AG08395 (cell line): ENCODE measurements around the gene C17orf78.
"Not testable (repeated sequence)": the region's sequence is repeated elsewhere in the genome, so short reads cannot be mapped to it uniquely, and the experiment has no call there.

Source experiments
- DNase-seq: peaks from one replicate; pipeline ENCODE4 v3.0.0; 2012; ENCODE audit warnings: mixed read lengths, low spot score

C17orf78 gene

DNA sequence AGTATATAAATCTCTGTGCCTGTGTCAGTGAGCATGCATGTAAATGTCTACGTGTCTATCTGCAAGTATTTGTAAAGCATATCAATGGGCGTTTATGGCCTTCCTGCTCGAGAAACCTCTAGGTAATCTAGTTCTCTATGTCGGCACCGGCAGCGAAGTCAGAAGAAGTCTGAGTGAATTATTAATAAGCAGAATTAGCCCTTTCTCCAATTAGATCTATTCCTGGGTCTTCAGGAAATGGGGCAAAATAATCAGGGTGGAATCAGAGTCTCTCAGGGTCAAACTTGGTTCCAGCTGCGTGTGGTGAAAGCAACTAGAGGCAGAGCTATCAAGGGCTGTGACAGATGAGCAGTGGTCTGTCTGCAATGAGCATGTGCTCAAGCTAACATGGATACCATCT is at the start of gene C17orf78:
Gene C17orf78, plus strand, starts transcription at position 280 of the 400 bp plus-strand sequence. Its CDS starts 108 bp downstream, at position 388.
- no peak for DNase-seq

DNA sequence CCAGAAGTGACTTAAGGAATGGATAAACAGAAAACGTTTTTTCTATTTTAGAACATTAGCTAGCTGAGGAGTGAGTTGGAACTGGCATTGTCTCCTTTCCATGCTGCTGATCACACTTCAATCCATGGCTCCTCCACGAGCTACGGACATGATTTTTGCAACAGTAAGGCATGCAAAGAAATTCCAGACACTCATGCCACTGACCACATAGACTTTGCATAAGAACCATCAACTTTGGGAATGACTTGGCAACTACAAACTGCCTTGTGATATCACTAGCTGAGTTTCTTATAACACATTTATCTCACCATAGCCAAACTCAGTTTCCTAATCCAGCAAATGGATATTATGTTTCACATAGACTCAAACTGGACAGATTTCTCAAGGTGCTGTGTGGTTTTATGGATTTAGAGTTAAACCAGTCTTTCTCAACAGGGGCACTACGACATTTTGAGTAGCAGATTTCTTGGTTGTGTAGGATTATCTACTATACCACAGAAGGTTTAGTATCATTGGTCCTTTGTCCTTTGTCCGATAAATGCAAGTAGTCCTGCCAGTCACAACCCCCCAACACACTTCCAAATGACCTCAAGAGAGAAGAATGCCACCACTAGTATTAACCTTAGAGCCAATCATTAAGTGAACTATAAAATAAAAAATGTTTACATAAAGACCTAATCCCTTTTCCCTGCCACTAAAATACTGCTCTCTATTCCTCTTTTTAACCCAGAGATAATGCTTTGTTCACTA is 48.3 kb upstream of the C17orf78 start:
- DNase-seq: peak; percentile 75

DNA sequence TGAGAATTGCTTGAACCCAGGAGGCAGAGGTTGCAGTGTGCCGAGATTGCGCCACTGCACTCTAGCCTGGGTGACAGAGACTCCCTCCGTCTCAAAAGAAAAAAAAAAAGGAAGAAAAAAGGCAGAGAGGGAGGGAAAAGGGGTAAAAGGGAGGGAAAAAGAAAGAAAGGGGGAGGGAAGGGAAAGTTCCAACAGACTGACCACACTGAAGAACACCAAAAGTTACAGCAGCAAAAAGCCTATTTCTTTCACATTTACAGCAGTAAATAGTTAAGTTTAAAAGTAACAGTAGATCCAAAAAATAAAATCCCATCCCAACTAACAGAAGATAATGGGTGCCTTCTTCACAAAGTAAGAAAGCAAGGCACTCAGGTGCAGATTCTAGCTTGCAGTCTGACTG is 36.9 kb upstream of the C17orf78 start:
- no peak for DNase-seq

- DNase-seq: no peak
These were observed 36.5 kb upstream of the C17orf78 start for GRCh38 chr17:37339321-37339720.

GRCh38 chr17:37340804-37341203 is 35.0 kb upstream of the C17orf78 start:
- DNase-seq: no peak

DNA sequence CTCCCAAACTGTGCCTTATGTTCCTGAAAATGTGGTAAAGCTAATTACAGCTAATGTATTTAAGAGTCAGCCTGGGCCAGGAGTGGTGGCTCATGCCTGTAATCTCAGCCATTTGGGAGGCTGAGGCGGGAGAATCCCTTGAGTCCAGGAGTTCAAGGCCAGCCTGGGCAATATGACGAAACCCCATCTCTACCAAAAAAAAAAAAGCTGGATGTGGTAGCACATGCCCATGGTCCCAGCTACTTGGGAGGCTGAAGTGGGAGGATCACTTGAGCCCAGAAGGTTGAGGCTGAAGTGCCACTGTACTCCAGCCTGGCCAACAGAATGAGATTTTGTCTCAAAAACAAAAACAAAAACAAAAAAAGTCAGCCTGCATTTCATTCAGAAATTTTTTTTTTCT is 33.2 kb upstream of the C17orf78 start:
- no peak for DNase-seq

DNA sequence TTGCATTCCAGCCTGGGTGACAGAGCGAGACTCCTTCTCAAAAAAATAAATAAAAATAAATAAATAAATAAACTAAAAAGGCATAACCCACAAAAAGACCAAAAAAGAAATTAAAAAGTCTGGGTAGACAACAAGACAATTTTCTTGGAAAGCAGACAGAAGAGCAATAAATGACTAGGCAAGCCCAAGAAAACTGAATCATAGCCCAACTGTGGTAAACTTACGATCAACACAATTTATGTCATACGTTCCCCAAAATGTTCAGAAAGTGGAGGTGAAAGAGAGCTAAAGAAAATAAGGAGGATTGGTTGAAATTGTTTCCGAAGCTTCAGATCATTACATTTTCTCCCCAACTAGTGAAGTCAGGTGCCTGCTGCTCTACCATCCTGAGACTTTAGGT is 31.3 kb upstream of the C17orf78 start:
- DNase-seq: no peak

DNA sequence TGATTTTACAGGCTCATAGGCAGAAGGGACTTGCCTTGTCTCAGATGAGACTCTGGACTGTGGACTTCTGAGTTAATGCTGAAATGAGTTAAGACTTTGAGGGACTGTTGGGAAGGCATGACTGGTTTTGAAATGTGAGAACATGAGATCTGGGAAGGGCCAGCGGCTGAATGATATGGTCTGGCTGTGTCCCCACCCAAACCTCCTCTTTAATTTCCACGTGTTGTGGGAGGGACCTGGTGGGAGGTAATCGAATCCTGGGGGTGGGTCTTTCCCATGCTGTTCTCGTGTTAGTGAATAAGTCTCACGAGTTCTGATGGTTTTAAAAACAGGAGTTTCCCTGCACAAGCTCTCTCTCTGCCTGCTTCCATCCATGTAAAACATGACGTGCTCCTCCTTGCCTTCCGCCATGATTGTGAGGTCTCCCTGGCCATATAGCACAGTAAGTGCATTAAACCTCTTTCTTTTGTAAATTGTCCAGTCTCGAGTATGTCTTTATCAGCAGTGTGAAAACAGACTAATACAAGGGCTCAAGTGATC is 28.9 kb upstream of the C17orf78 start:
- not testable (repeated sequence) for DNase-seq

GRCh38 chr17:37356796-37357569 is 18.8 kb upstream of the C17orf78 start:
- not testable (repeated sequence) for DNase-seq

DNA sequence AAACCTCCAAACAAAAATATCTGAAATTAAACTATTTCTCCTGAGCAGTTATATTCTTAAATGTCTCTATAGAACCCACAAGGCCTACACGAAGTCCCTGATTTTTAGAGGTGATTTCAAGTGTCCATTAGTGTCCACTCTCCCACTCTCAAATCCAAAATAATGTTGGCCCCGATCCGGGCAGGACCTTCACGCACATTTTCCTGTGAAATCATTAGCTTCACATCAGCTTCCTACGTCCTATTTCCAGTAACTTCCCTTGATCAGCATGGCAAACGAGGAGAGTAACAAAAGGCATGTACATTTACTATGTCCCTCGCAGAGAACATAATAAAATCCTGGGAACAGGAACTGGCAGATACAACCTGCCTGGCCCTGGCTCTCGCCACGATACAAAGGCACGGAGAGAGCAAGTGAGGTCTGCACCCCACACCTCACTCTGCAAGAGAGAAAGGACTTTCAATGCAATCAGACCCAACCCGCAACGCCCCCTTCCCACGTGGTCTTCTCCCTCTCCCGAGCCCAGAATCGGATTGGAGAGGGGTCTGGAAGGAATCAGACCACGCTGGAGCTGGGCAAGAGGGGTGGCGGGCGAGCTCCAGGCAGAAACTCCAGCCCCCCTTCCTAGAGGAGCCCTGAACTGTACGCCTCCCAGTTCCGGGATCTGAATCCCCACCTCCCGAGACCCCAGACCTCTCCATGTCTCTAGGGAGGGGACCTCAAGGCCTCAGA is 17.5 kb upstream of the C17orf78 start:
- peak; percentile 45 for DNase-seq

- peak; percentile 97 for DNase-seq
These were observed 16.7 kb upstream of the C17orf78 start for GRCh38 chr17:37358830-37359681.

DNA sequence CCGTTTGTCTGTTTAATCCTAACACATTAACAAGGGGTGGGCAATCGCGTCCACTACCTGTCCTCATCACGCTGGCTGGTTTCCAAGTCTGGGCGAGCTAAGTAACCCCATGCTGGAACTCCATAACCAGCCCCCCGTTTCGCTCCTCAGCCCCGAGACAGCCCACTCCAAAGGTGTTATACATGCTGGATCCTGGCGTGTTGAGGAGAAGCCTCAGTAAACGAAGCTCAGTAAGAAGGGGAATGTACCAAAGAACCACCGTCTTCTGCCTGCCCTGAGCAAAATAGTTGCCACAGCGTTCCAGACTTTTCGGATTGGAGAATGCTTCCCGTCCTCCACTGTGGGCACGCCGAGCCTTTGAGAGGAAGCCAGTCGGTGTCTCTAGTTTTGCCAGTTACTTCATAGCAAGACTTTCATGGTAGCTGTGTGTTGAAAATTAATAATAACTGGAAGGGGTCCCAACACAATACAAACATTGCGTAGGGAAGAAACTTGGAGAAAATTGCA is 16.1 kb upstream of the C17orf78 start:
- peak; percentile 27 for DNase-seq

- no peak for DNase-seq
These were observed 15.2 kb upstream of the C17orf78 start for GRCh38 chr17:37360632-37361031.

GRCh38 chr17:37361543-37361942 is 14.2 kb upstream of the C17orf78 start:
- DNase-seq: no peak

GRCh38 chr17:37365589-37365988 is 10.2 kb upstream of the C17orf78 start:
- DNase-seq: no peak

DNA sequence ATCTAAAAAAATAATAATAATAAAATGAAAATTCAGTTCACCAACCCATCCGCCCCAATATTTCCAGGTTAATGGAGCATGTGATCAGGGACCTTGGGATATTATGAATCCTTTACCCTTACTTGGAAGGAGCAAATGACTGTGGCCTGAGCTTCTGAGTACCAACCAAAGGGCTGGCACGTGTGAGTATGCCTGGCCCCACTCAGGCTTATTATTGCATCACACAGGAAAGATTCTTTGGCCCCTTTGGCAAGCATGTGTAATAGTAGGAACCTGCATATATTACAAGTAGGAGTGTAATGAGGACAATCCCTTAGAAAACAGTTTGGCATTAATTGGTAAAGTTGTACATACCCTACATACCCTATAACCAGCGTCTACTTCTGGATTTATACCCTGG is 7.2 kb upstream of the C17orf78 start:
- DNase-seq: peak; percentile 24

GRCh38 chr17:37373530-37374159 is 2.1 kb upstream of the C17orf78 start:
- peak; percentile 86 for DNase-seq

- DNase-seq: no peak
These were observed 6.3 kb downstream of the C17orf78 start for GRCh38 chr17:37382056-37382455.

DNA sequence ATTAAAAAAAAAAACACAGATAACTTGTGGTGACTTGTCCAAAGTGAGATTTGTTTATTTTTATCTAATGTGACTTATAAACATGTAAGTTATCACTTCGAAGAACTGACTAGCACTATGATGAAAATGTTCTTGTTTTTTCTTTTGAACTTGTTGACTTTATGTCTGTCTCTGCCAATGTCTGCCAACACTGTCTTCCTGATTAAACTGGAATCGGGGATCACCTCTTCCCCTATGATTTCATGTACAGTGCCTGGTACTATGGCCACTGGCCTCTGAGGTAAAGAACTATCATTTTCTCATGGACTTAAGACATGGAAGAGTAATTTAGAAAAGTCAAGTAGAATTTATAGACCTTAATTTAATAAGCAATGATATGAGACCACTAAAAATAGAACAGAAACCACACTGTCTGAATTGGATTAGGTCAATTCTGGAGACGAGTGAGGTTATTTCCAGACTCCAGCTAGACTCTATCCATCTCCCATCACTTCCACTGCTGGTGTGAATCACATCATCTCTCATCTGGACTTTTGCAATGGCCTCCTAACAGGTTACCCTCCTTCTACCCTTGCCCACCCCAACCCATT is 8.9 kb downstream of the C17orf78 start:
- DNase-seq: no peak

- no peak for DNase-seq
These were observed 9.7 kb downstream of the C17orf78 start for GRCh38 chr17:37385474-37385990.
